Measurements from ENCODE around the gene TRIO.

The TRIO gene

DNA sequence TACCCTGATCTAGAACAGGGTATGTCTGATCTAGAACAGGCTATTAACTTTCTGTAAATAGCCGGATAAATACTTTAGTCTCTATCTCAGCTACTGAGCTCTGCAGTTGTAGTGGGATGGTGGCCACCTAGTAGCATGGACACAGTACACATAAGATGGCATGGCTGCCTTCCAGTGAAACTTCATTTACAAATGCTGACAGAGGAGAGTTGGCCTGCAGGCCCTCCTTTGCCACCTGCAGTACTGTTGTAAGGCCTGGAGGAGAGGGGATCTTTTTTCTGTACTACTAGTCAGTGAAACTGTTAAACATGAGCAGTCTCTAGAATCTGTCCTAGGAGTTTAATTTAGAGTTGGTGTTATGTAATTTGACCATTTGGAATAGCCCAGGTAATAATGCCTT lies 86.0 kb downstream of the TRIO start:
- H3K4me1 Mint-ChIP-seq (ENCODE audit: low read depth) = no peaks in the 10 kb centered on the region
- H3K36me3 Mint-ChIP-seq (ENCODE audit: low read depth) = no peaks in the 10 kb centered on the region
- no peaks in the 10 kb centered on the region for H3K9me3 Mint-ChIP-seq
- H3K4me3 Mint-ChIP-seq = no peak overlapping the region
- no peak overlapping the region for H3K27ac Mint-ChIP-seq
- H3K27me3 Mint-ChIP-seq (ENCODE audit: low read depth) = peaks cover 8% of the 10 kb centered on the region

DNA sequence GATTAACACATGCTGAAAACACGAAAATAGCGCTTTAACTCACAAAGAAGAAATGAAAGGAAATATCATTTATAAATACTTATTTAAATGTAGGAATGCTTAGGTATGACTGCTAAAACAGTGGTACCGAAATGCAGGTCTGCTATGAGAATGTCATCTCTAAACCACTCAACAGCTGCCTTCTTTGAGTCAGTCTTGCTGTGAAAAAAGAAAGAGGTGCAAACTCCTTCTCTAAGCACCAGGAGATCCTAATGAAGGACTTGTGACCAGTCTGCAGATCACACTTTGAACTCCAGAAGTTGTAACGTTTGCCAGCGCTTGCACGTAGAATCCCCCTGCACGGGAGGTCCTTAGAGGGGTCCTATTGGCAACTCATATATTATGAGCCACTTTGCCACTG lies 86.6 kb downstream of the TRIO start:
- Mint-ChIP-seq H3K4me1 (ENCODE audit: low read depth) (no peaks in the 10 kb centered on the region), H3K4me3 (no peak overlapping the region), H3K27ac (no peak overlapping the region), H3K36me3 (ENCODE audit: low read depth) (no peaks in the 10 kb centered on the region), H3K27me3 (ENCODE audit: low read depth) (peaks cover 8% of the 10 kb centered on the region), H3K9me3 (no peaks in the 10 kb centered on the region)

DNA sequence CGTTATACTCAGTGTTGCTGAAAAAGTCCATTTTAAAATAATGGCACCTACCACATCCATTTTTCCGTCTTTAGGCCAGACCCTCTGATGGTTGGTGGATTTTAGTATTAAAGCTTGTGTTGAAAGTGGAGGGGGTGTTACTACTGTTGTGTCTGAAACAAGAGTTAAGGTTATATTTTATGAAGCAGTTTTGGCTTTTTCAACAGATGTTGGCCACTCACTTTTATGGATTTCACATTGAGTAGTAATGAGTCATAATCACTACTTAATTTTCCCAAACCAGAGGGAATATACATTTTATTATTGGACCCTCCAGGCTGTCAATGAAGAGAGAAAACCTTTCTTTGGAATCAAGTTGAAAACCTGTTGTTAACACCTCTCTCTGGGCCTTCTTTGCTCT lies 88.0 kb downstream of the TRIO start:
- Mint-ChIP-seq H3K27me3 (ENCODE audit: low read depth) (peaks cover 8% of the 10 kb centered on the region), H3K36me3 (ENCODE audit: low read depth) (no peaks in the 10 kb centered on the region), H3K9me3 (no peaks in the 10 kb centered on the region), H3K27ac (no peak overlapping the region), H3K4me3 (no peak overlapping the region), H3K4me1 (ENCODE audit: low read depth) (no peaks in the 10 kb centered on the region)

DNA sequence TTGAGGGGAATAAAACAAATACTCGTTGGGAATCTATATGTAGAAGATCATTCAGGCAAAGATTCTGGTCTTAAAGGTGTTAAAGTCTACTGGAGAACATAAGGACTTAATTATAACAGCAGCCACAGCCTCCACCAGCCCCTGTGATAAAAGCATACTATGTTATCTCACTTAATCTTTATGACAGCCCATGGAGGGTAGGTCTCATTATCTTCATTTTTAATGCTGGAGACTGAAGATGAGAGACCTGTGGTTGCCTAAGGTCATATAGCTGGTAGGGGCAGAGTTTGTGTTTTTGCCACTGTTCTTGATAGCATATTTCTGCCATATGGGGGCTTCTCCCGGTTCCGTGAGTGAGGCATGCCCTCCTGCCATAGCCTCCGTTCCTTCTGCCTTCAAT lies 88.7 kb downstream of the TRIO start:
- Mint-ChIP-seq H3K36me3 (ENCODE audit: low read depth) (no peaks in the 10 kb centered on the region), H3K27ac (no peak overlapping the region), H3K4me3 (no peak overlapping the region), H3K9me3 (no peaks in the 10 kb centered on the region), H3K4me1 (ENCODE audit: low read depth) (no peaks in the 10 kb centered on the region), H3K27me3 (ENCODE audit: low read depth) (peaks cover 8% of the 10 kb centered on the region)

DNA sequence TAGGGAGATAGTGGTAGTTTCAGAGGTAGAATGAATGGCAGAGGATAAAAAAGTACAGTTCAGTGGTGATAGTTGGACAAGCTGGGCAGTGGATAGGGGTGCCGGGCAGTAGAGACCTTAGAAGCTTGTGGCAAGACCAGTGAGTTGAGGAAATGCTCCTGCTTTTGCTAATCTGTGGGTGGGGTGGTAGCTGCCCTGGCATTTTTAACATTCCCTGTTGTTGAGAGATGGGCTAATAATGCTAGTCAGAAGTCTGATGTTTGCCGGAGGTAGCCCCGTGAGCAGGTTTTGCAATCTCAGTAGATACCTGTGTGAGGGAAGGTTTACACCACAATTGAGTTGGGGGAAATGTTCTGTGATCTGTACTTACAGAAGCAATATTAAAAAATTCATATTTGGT lies 91.1 kb downstream of the TRIO start:
- peaks cover 8% of the 10 kb centered on the region for H3K27me3 Mint-ChIP-seq (ENCODE audit: low read depth)
- no peaks in the 10 kb centered on the region for H3K36me3 Mint-ChIP-seq (ENCODE audit: low read depth)
- H3K9me3 Mint-ChIP-seq = no peaks in the 10 kb centered on the region
- no peaks in the 10 kb centered on the region for H3K4me1 Mint-ChIP-seq (ENCODE audit: low read depth)
- H3K4me3 Mint-ChIP-seq = no peak overlapping the region
- no peak overlapping the region for H3K27ac Mint-ChIP-seq

DNA sequence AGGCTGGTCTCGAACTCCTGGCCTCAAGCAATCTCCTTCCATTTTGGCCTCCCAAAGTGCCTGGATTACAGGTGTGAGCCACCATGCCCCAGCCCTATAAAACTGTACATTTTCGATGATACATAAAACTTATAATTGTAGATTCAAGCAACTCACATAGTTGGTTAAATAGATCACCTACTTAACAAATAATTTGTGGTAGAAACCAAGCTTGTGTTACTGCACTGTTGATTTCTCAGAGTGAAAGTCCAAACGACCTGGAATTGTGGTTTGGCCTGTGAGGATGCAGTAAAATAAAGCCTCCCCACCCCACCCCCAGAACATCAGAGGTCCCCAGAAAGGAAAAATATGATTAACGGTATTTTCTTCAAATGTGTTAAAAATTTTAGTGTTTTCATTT lies 92.7 kb downstream of the TRIO start:
- H3K9me3 Mint-ChIP-seq = no peaks in the 10 kb centered on the region

DNA sequence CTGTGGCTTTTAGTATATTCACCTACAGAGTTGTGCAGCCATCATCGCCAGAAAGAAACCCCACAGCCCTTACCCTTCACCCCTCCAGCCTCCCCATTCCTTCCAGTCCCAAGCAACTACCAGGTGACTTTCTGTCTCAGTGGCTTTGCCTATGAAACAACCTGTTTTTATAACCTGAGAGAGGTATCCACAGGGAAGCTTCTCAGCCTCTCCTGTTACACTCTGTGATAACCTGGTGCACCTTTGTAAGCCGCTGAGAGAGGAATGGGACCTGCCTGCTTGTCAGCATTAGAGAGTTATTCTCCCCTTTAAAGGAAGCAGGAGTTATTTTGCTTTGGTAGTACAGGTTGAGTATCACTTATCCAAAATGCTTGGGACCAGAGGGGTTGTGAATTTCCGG lies 93.6 kb downstream of the TRIO start:
- Mint-ChIP-seq H3K36me3 (ENCODE audit: low read depth) (no peaks in the 10 kb centered on the region), H3K4me1 (ENCODE audit: low read depth) (no peaks in the 10 kb centered on the region), H3K27ac (no peak overlapping the region), H3K9me3 (no peaks in the 10 kb centered on the region), H3K4me3 (no peak overlapping the region), H3K27me3 (ENCODE audit: low read depth) (peaks cover 6% of the 10 kb centered on the region)

More for the DNA sequence above, 92.7 kb downstream of the TRIO start:
- Mint-ChIP-seq H3K4me1 (ENCODE audit: low read depth) (no peaks in the 10 kb centered on the region), H3K27ac (no peak overlapping the region), H3K27me3 (ENCODE audit: low read depth) (peaks cover 6% of the 10 kb centered on the region), H3K36me3 (ENCODE audit: low read depth) (no peaks in the 10 kb centered on the region), H3K4me3 (no peak overlapping the region)

DNA sequence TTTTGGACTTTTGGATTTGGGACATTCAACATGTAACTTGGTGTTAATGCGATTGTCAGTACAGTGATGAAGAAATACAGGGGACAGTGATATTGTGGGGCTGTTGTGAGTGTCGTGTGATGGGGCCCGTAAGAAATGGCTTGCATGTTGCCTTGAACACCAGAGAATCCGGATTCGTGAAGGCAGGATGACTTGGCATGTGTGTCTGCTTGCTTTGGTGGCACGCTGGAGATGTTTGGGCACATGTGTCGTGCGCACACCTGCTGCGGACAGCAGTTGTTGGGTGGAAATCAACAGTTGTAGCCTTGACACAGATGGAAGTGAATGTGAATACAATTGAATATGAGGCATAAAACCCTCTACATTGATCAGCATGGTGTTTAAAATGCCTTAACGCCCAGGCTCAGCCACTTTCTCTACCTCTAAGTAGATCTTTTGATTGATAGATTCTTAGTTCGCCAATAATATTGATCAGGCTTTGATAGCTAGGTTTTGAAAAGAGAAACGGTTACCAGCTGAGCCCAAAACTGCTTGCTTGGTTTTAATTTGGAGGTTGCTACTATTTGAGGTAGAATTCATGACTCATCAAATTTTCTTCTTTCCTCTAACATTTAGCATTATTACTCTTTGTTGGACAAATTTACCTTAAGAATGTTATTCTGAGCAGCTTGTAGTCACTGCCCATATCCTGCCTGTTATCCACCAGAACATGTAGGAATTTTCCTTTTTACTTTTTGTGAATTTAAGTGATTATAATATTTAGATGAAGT lies 94.4 kb downstream of the TRIO start:
- Mint-ChIP-seq H3K27ac (no peak overlapping the region), H3K4me1 (ENCODE audit: low read depth) (no peaks in the 10 kb centered on the region), H3K27me3 (ENCODE audit: low read depth) (peaks cover 6% of the 10 kb centered on the region), H3K9me3 (no peaks in the 10 kb centered on the region), H3K36me3 (ENCODE audit: low read depth) (no peaks in the 10 kb centered on the region), H3K4me3 (no peak overlapping the region)

DNA sequence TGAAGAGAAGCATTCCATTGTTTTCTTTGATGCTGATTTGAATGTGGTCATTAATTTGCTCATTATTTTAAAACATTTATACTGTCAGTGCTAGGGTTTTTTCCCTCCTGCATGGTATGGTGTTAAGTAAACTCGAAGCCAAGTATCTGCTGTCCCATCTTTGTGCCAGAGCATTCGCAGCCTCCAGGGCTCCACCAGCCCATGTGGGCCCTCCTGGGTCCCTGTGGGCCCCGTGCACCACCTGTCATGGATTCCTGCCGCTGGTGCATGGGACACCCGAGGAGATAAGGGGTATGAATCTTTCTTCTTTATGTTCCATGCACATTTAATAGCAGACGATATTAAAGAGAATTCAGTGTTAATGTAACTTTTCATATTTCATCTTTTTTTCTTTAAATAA lies 95.1 kb downstream of the TRIO start:
- no peak overlapping the region for H3K4me3 Mint-ChIP-seq
- H3K27me3 Mint-ChIP-seq (ENCODE audit: low read depth) = peaks cover 6% of the 10 kb centered on the region
- H3K4me1 Mint-ChIP-seq (ENCODE audit: low read depth) = no peaks in the 10 kb centered on the region
- no peak overlapping the region for H3K27ac Mint-ChIP-seq
- no peaks in the 10 kb centered on the region for H3K9me3 Mint-ChIP-seq
- no peaks in the 10 kb centered on the region for H3K36me3 Mint-ChIP-seq (ENCODE audit: low read depth)

DNA sequence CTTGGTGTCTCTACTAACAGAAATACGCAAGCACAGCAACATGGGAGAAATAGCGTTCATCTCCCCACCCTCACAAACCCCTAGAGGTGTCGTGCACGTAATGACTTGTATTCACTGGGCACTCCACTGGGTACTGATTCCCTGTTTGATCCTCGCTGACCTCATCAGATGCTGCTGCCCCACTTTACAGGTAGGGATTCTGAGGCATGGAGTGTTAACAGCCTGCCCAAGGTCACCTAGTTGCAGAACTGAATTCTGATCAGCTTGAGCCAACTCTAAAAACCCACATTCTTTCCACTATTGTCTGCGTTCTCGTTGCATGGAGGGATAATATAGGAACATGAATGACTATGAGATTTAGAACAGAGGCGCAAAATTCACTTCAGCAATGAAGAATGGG lies 96.3 kb downstream of the TRIO start:
- Mint-ChIP-seq H3K9me3 (no peaks in the 10 kb centered on the region), H3K4me3 (no peak overlapping the region), H3K27ac (no peak overlapping the region), H3K27me3 (ENCODE audit: low read depth) (peaks cover 6% of the 10 kb centered on the region), H3K36me3 (ENCODE audit: low read depth) (no peaks in the 10 kb centered on the region), H3K4me1 (ENCODE audit: low read depth) (no peaks in the 10 kb centered on the region)

DNA sequence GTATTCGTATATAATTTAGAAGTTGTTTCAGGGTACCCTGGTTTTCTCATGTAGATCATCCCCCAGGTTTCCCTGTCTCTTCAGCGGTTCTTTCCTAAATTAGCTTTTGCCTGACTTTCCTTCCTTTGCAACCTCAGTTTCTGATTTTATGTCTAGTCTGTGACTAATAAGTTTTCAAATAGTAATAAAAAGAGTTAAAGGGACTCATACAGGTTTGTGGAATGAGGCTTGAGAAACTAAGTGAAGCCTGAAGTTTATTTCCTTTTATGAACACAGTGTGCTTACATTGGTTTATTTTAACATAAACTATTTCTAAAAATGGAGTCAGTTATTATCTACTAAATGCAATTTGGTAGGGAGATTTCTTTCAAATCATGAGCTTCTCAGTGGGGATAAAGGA lies 96.8 kb downstream of the TRIO start:
- Mint-ChIP-seq H3K4me1 (ENCODE audit: low read depth) (no peaks in the 10 kb centered on the region), H3K27me3 (ENCODE audit: low read depth) (peaks cover 6% of the 10 kb centered on the region), H3K36me3 (ENCODE audit: low read depth) (no peaks in the 10 kb centered on the region), H3K9me3 (no peaks in the 10 kb centered on the region), H3K27ac (no peak overlapping the region), H3K4me3 (no peak overlapping the region)

DNA sequence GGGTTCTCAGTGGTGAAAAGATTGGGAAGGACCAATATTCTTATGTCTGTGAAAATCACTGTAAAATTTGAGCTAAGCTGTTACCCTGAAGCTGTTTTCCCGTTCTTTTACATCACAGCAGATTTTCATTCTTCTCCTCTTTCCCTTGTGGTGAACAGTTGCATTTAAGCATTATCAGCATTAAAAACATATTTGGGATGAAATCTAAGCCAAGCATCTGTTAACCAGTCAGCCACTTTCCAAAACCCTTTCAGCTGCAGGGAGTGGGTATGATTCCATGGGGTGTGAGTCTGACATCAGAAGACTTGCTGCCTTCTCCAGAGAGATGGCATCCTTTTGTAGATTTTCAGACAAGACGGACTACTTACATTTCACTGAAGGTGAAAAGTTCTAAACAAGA lies 97.2 kb downstream of the TRIO start:
- Mint-ChIP-seq H3K27me3 (ENCODE audit: low read depth) (peaks cover 6% of the 10 kb centered on the region), H3K36me3 (ENCODE audit: low read depth) (no peaks in the 10 kb centered on the region), H3K9me3 (no peaks in the 10 kb centered on the region), H3K4me1 (ENCODE audit: low read depth) (no peaks in the 10 kb centered on the region), H3K4me3 (no peak overlapping the region), H3K27ac (no peak overlapping the region)

DNA sequence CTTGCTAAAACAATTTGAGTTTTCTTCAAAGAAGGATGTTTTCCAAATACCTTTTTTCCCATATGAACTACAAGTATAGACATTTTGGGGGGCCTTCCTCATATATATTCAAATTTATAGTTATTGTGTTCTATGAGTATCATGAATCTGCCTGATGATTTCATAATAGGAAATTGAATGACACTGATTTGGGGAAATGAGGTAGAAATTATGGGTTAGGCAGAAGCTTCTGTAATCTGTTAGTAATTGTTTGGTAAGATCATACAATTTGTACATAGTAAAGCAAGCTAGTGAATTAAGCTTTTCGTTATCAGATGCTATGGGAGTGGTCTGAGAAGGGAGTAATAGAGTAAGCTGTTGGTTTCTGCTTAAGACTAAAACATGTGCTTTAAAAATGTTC lies 98.0 kb downstream of the TRIO start:
- Mint-ChIP-seq H3K36me3 (ENCODE audit: low read depth) (no peaks in the 10 kb centered on the region), H3K27ac (no peak overlapping the region), H3K4me1 (ENCODE audit: low read depth) (no peaks in the 10 kb centered on the region), H3K9me3 (no peaks in the 10 kb centered on the region), H3K4me3 (no peak overlapping the region), H3K27me3 (ENCODE audit: low read depth) (peaks cover 6% of the 10 kb centered on the region)

DNA sequence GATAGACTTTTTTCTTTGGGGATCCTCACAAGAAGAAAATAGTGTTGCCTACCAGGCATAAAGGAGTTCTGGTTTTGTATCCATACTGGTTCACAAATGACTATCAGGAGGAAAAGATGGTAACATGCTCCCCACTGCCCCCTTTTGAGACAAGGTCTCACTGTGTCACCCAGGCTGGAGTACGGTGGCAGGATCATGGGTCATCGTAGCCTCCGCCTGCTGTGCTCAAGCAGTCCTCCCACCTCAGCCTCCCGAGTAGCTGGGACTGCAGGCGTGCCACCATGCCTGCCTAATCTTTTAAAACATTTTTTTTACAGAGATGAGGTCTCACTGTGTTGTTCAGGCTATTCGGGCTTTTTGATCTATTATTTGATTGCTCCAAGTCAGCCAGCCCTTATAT lies 99.3 kb downstream of the TRIO start:
- H3K27me3 Mint-ChIP-seq (ENCODE audit: low read depth) = peaks cover 6% of the 10 kb centered on the region
- no peak overlapping the region for H3K27ac Mint-ChIP-seq
- H3K36me3 Mint-ChIP-seq (ENCODE audit: low read depth) = no peaks in the 10 kb centered on the region
- H3K4me3 Mint-ChIP-seq = no peak overlapping the region
- H3K9me3 Mint-ChIP-seq = no peaks in the 10 kb centered on the region
- H3K4me1 Mint-ChIP-seq (ENCODE audit: low read depth) = no peaks in the 10 kb centered on the region

DNA sequence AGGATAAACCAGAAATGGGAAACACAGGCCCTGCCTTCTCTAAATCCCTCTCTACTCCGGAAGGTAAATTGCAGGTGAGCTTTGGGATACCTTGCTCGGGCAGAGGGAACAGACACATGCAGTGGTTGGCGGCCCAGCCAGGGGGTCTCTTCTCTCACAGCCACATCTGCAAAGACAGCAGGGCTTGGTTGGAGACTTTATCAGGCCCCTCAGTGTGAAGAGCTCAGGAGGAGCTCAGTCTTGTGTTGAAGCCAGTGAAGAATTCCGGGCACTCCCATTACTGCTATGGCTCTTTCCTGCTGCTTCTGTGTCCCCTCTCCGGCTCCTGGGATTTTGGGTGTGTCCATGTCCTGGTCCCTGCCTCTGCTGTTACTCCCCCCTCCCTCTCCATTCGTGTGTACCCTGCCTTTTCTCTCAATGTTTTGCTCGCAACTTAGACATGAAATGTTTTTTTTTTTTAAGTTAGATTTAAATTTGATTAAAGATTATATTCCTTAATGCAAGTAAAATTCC lies 99.8 kb downstream of the TRIO start:
- Mint-ChIP-seq H3K36me3 (ENCODE audit: low read depth) (no peaks in the 10 kb centered on the region), H3K9me3 (no peaks in the 10 kb centered on the region), H3K4me3 (no peak overlapping the region), H3K27me3 (ENCODE audit: low read depth) (peaks cover 6% of the 10 kb centered on the region), H3K4me1 (ENCODE audit: low read depth) (no peaks in the 10 kb centered on the region), H3K27ac (no peak overlapping the region)

DNA sequence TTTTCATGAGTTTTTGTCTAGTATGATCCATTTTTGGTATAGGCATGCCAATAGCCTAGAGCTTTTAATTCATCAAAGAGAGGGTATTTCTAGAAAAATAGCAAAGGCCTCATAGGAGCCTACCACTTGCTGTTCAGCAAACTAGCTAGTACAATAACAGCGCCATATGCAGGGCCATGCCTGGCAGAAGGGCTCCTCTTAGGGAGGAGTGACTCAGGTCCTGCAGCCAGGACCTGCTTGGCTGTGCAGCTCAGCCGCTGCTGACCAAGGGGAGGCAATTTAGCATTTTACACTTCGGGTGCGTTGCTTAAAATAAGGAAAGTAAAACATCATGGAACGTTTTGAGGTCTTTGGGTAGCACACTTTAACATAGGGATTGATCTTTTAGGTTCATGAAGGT lies 100.6 kb downstream of the TRIO start:
- Mint-ChIP-seq H3K4me1 (ENCODE audit: low read depth) (no peaks in the 10 kb centered on the region), H3K27ac (no peak overlapping the region), H3K27me3 (ENCODE audit: low read depth) (peaks cover 6% of the 10 kb centered on the region), H3K36me3 (ENCODE audit: low read depth) (no peaks in the 10 kb centered on the region), H3K4me3 (no peak overlapping the region), H3K9me3 (no peaks in the 10 kb centered on the region)
